Activated T-helper 17 cell treated with anti-CD3 and anti-CD28 coated beads, Interleukin-2, amount 50 U/mL, for 72 hours (primary cell): Measurements from ENCODE around the gene POU3F2. TPM values are rescaled to one million over a fixed set of nuclear protein-coding genes. Genes with fewer than 3 reads are reported as not detected.
A peak's percentile ranks its signal among the peaks of the same experiment; 100 is the strongest.

Experiments
- ATAC-seq: fragments of 150-1000 bp; cut with Tn5 transposase; replicated peaks from 2 replicates; pipeline ENCODE4 v1.10.0; 2021; ENCODE audit warnings: mild to moderate bottlenecking, moderate library complexity
- H3K27ac Mint-ChIP-seq: one replicate; pipeline ENCODE4 v1.8.0; 2022; ENCODE audit warnings: mixed read lengths
- H3K27me3 Mint-ChIP-seq: one replicate; pipeline ENCODE4 v1.8.0; 2022; ENCODE audit warnings: mixed read lengths
- H3K36me3 Mint-ChIP-seq: one replicate; pipeline ENCODE4 v1.8.0; 2022; ENCODE audit warnings: low read depth, mild to moderate bottlenecking, mixed read lengths
- H3K4me1 Mint-ChIP-seq: one replicate; pipeline ENCODE4 v1.8.0; 2022; ENCODE audit warnings: mixed read lengths
- H3K4me3 Mint-ChIP-seq: one replicate; pipeline ENCODE4 v1.8.0; 2022; ENCODE audit warnings: mild to moderate bottlenecking, mixed read lengths
- H3K9me3 Mint-ChIP-seq: one replicate; pipeline ENCODE4 v1.8.0; 2022; ENCODE audit warnings: mixed read lengths
- total RNA-seq, 2 donors: library from RNA; stranded (reverse); gene quantifications; one replicate each; pipeline ENCODE4 v1.2.3, GENCODE V29; 2022

POU3F2 gene
- total RNA-seq, 2 donors from 2014 or later, result not detected

DNA sequence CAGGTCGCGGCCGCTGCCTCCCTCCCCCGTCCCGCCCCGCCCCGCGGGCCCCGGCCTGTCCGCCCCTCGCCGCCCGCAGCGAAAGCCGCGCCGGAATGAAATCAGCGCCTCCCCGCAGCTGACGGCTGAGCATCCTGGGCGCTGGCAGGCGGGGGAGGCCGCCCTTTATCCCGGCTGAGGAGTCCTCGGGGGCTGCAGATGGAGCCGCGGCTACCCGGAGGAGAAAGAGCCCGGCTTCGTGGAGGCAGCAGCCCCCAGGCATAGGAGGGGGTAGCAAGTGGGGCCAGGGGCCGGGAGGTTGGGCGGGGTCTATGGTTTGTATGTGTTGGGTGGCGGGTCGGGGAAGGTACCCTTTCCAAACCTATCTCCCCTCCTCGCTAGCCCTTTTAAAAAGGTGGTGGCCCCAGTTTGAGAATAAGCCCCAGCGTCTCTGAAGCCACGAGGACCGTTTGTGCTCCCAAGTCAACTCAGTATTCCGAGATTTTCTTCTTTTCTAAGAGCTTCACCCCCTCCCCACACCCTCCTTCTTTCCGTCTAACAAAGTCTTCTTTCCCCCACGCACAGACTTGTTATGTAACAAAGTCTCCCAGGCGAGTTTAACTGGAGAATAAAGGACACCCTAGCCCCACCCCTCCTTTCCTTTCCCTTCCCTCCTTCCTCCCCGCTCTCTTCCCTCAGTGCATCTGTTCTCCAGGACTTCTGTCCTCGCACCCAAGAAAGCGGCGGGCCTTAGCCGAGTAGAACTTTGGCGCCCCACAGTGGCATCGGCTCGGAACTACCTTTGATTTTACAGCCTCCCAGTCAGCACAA is 11.0 kb downstream of the POU3F2 start:
- H3K27ac Mint-ChIP-seq, result no peak overlapping the region
- peak; percentile 60 for ATAC-seq

DNA sequence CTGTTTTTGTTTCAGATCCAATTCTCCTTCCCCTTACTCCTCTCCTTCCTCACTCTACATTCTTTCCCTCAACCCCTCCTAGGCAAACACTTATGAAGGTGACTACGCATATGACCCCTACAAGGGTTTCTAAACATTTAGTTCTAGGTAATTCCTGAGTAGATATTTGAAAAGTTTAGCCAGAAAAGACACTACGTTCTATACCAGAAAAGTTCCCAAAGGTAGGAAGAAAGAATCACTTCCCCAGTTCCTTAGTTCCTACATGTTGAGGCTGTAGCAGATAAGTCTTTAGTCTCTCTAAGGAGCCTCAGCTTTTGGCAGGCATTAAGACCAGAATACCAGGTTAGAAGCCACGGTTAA is 11.6 kb downstream of the POU3F2 start:
- Mint-ChIP-seq H3K27me3 (peaks cover 73% of the 10 kb centered on the region), H3K4me1 (peaks cover 16% of the 10 kb centered on the region), H3K4me3 (peak overlapping the region; percentile 77), H3K36me3 (peaks cover 18% of the 10 kb centered on the region), H3K9me3 (no peaks in the 10 kb centered on the region), H3K27ac (no peak overlapping the region)
- no peak for ATAC-seq

More for the DNA sequence above, 11.0 kb downstream of the POU3F2 start:
- Mint-ChIP-seq H3K36me3 (peaks cover 18% of the 10 kb centered on the region), H3K27me3 (peaks cover 74% of the 10 kb centered on the region), H3K4me3 (peak overlapping the region; percentile 77), H3K4me1 (peaks cover 16% of the 10 kb centered on the region), H3K9me3 (no peaks in the 10 kb centered on the region)

DNA sequence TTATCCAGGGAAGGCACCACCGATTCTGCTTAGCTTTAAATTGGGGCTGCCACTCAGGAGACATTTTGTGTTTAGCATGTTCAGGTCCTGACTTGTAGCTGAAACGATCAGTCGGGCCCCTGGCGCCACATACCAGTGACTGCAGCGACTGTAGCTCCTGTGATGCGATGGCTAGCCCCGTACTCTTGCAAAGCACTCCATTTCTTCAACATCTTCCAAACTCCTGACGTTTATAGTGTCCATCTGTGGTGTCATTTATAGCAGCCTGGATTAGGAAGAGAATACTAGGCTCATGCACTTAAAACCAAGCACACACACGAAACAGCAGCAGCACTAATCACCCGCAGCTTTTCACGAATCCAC is 13.0 kb downstream of the POU3F2 start:
- H3K4me1 Mint-ChIP-seq, result peaks cover 16% of the 10 kb centered on the region
- ATAC-seq, result no peak
- H3K27ac Mint-ChIP-seq, result no peak overlapping the region
- no peak overlapping the region for H3K4me3 Mint-ChIP-seq
- H3K27me3 Mint-ChIP-seq, result peaks cover 64% of the 10 kb centered on the region
- H3K36me3 Mint-ChIP-seq, result peaks cover 18% of the 10 kb centered on the region
- no peaks in the 10 kb centered on the region for H3K9me3 Mint-ChIP-seq

DNA sequence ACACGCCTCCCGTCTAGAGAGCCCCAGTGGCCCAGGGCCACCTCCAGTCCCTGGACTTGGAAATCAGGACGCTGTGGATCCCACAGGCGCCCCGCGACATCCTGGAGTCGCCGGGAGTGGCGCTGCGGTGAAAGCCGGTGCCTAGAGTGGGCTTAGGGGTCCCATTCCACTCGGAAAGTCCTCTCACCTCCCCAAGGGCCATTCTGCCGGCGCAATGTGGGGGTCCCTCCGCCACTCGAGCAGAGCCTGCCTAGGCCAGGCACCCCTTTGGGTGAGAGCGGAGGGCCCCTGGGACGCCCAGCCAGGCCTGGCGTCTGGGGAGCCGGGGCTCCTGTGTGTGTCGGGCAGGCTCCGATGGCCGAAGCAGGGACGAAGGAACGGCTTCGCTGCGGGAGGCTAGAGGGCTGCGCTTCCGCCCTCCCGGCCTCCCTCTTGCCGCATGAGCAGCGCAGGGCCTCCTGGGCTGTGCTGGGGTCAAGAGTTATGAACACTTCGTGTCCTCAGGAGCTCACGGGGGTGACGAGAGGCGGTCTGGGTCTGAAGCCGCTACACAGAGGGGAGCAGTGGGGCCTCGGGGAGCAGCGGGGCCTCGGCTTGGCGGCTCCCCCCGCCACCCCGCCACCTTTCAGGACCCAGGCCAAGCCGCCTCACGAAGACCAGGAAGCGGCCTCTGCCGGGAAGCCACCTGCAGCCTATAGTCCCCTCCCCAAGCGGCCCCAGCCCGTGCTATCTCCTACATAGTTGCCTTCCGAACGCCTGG is 13.6 kb downstream of the POU3F2 start:
- H3K27me3 Mint-ChIP-seq, result peaks cover 60% of the 10 kb centered on the region
- no peak overlapping the region for H3K4me3 Mint-ChIP-seq
- no peaks in the 10 kb centered on the region for H3K9me3 Mint-ChIP-seq
- ATAC-seq, result peak; percentile 16
- no peak overlapping the region for H3K27ac Mint-ChIP-seq
- H3K4me1 Mint-ChIP-seq, result peaks cover 16% of the 10 kb centered on the region
- peaks cover 18% of the 10 kb centered on the region for H3K36me3 Mint-ChIP-seq

DNA sequence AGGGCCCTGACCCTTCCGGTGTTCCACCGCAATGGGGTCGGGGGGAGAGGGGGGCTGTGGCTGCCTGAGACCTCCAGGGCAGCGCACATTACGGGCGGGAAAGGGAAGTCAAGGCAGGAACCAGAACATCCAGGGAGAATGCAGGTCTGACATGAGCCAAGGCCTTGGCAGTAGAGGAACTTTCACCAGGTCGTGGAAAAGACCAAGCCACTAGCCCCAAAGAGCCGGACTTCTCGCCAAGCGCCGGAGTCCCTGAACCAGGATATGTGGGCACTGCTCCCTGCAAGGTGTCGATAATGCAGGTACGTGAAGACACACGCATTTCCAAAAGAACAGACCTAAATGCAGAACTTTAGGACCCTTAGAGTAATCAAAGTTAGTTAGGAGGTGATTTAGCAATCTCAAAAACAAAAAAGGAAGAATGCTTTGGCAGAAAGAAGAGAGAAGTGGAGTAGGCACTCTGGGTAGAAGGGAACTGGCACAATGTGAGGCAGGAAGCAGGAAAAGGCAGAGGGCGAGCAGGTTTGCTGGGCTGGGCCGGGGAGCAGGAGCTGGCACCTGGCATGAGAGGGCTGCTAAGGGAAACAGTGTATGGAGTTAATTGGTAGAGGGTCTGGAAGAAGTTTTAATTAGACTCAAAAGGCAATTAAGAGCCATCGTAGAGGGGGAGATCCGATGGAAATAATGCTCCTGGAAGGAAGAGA is 14.3 kb downstream of the POU3F2 start:
- peaks cover 59% of the 10 kb centered on the region for H3K27me3 Mint-ChIP-seq
- no peak overlapping the region for H3K27ac Mint-ChIP-seq
- no peaks in the 10 kb centered on the region for H3K9me3 Mint-ChIP-seq
- peaks cover 18% of the 10 kb centered on the region for H3K36me3 Mint-ChIP-seq
- H3K4me1 Mint-ChIP-seq, result peaks cover 16% of the 10 kb centered on the region
- H3K4me3 Mint-ChIP-seq, result no peak overlapping the region
- ATAC-seq, result no peak

DNA sequence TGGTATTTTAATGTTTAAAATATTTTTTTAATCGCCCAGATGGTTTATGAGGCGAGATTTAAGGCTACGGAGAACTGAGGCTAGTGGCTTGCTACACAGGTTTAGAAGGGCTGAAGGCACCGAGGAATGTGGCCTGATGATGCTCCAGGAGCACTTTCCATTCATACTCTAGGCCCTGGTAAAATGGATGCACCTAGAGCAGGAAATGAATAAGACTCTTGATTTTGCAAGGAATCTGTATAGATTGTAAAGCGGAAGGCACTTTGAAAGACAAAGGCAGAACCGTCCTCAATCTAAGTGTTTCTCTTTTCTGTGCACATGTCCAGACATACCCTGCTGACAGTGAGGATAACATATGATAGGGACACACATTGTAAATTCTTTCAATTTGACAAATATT is 30.1 kb downstream of the POU3F2 start:
- Mint-ChIP-seq H3K36me3 (peaks cover 12% of the 10 kb centered on the region), H3K4me3 (no peak overlapping the region), H3K4me1 (no peaks in the 10 kb centered on the region), H3K27me3 (no peaks in the 10 kb centered on the region), H3K27ac (no peak overlapping the region), H3K9me3 (no peaks in the 10 kb centered on the region)
- no peak for ATAC-seq

DNA sequence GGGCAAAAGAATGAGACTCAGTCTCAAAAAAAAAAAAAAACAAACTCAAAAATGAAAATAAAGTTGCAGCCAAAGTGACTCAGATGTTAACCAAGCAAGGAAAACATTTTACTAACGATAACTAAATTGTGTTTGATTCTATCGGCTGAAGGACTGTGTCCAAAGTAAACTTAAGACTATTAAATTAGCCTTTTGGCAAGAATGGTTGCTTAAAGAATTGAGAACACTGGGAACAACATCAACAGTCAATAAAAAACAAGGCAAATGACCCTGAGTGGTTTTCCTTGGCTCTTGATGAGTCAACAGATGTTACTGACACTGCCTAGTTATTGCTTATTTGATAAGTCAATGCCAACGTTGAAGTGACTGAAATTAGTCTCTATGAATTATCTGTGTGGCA is 36.7 kb downstream of the POU3F2 start:
- no peak overlapping the region for H3K4me3 Mint-ChIP-seq
- ATAC-seq, result no peak
- no peak overlapping the region for H3K27ac Mint-ChIP-seq
- no peaks in the 10 kb centered on the region for H3K9me3 Mint-ChIP-seq
- no peaks in the 10 kb centered on the region for H3K27me3 Mint-ChIP-seq
- no peaks in the 10 kb centered on the region for H3K4me1 Mint-ChIP-seq
- peaks cover 60% of the 10 kb centered on the region for H3K36me3 Mint-ChIP-seq

DNA sequence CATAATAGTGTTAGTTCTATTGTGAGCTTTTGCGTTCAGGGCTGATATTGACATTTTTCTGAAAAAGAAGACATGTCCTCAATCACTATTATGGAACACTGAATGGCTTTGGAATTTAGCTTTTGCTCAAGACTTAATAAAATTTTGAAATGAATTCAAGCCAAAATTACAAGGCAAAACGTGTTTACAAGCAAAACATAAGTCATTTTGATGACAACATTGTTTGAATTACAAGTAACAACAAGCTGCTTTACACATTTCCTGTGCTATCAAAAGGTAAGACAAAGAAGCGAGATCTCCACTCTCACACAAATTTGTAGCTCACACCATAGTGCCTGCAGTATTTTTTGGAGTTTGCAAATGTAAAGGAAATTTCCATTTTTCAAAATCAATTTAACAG is 37.4 kb downstream of the POU3F2 start:
- Mint-ChIP-seq H3K27ac (no peak overlapping the region), H3K4me3 (no peak overlapping the region), H3K36me3 (peaks cover 62% of the 10 kb centered on the region), H3K4me1 (no peaks in the 10 kb centered on the region), H3K9me3 (no peaks in the 10 kb centered on the region), H3K27me3 (no peaks in the 10 kb centered on the region)
- ATAC-seq, result no peak

DNA sequence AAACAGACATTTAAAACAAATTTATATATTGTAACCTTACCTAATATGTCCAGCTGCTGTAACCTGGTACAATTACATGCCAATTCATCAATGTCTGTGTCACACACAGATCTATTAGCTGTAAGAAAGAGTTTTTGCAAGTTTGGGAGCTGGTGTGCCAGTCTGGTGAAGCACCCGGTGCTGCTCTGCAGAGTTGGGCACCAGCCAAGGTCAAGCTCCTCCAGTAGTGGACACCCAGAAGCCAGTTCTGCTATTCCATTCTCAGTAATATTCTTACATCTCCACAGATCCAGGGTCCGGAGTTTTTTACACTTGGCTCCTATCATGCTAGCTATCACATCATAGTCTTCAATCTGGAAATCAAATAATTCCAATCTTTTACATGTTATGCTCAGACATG is 41.0 kb downstream of the POU3F2 start:
- Mint-ChIP-seq H3K27me3 (no peaks in the 10 kb centered on the region), H3K4me3 (no peak overlapping the region), H3K36me3 (peaks cover 61% of the 10 kb centered on the region), H3K27ac (no peak overlapping the region), H3K9me3 (no peaks in the 10 kb centered on the region), H3K4me1 (no peaks in the 10 kb centered on the region)
- ATAC-seq, result no peak

DNA sequence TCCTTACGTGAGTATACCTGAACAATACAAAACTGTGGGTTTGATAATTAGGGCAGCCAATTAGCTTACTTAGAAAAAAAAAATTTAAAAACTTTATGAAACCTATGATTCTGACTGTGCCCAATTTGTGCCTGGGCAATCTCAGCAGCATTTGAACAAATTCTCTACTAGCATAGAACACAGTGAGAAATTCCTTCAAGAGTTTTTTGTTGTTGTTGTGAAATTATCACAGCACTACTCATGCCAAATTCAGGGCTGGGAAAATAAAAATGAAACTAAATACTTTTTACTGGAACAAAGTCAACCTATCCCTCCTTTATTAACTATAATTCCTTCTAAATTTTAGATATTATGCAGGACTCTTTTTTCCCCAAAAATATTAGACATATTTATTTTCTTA is 42.9 kb downstream of the POU3F2 start:
- peaks cover 5% of the 10 kb centered on the region for H3K4me1 Mint-ChIP-seq
- ATAC-seq, result no peak
- no peaks in the 10 kb centered on the region for H3K9me3 Mint-ChIP-seq
- H3K36me3 Mint-ChIP-seq, result peaks cover 54% of the 10 kb centered on the region
- no peaks in the 10 kb centered on the region for H3K27me3 Mint-ChIP-seq
- H3K27ac Mint-ChIP-seq, result no peak overlapping the region
- no peak overlapping the region for H3K4me3 Mint-ChIP-seq

DNA sequence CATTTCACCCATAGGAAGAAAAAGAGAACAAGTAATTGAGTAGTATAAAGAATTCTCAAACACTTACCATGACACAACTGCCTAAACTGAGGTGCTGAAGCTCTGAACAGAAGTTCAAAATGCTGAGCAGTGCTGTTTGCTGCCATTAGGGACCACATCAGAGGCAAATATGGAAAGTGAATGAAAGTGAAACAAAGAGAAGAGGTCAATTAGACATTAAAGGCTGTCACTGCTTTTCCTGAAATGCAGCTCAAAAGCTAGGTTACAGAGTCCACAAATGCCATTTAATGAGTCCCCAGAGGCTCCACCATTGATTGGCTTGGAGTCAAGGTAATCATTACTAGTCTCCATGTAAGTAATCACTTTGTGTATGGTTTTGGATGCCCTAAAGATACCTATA is 46.1 kb downstream of the POU3F2 start:
- peak; percentile 46 for ATAC-seq
- Mint-ChIP-seq H3K27ac (no peak overlapping the region), H3K4me1 (peaks cover 5% of the 10 kb centered on the region), H3K36me3 (peaks cover 36% of the 10 kb centered on the region), H3K27me3 (no peaks in the 10 kb centered on the region), H3K9me3 (no peaks in the 10 kb centered on the region), H3K4me3 (no peak overlapping the region)

DNA sequence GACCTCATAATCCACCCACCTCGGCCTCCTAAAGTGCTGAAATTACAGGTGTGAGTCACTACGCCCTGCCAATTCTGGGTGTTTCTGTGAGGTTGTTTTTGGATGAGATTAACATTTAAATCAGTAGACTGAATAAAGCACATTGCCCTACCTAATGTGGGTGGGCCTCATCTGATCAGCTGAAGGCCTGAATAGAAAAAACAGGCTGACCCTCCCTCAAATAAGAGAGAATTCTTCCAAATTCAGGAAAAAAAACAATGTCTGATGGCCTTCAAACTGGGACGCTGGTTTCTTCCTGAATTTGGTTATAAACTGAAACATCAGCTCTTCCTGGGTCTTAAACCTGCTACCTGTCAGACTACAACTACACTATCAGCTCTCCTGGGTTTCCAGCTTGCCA is 51.0 kb downstream of the POU3F2 start:
- Mint-ChIP-seq H3K27ac (no peak overlapping the region), H3K27me3 (no peaks in the 10 kb centered on the region), H3K4me1 (peaks cover 5% of the 10 kb centered on the region), H3K9me3 (no peaks in the 10 kb centered on the region), H3K36me3 (peaks cover 54% of the 10 kb centered on the region), H3K4me3 (no peak overlapping the region)
- no peak for ATAC-seq

DNA sequence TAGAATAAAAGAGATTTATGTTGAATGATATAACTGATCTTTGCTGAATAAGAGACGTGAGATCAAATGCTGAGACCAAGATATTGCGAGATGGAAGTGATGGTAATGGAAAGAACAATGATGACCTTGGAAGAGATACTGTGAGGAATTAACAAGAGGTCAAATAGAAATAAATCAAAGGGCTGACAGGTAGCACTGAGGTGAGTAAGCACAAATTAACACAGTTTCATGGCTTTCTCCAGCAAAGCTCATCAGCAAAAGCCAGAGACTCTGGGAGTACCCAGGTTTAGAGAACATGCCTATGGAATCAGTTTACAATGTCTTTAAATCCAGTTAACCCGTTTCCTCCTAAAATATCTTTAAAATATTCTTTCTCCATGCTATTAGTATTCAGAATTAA is 53.3 kb downstream of the POU3F2 start:
- ATAC-seq, result no peak

More for the DNA sequence above, 53.3 kb downstream of the POU3F2 start:
- Mint-ChIP-seq H3K4me3 (no peak overlapping the region), H3K36me3 (peaks cover 64% of the 10 kb centered on the region), H3K27me3 (no peaks in the 10 kb centered on the region), H3K9me3 (no peaks in the 10 kb centered on the region), H3K27ac (no peak overlapping the region), H3K4me1 (no peaks in the 10 kb centered on the region)
